Fibroblast of skin of left quadriceps (primary cell): ENCODE measurements around the gene ADCY7.

Experiments
- DNase-seq, 2 experiments: peaks; one replicate each; pipeline ENCODE4 v3.0.0-alpha.2; 2013; ENCODE audit warnings: low read depth in 2 of 2

The ADCY7 gene

DNA sequence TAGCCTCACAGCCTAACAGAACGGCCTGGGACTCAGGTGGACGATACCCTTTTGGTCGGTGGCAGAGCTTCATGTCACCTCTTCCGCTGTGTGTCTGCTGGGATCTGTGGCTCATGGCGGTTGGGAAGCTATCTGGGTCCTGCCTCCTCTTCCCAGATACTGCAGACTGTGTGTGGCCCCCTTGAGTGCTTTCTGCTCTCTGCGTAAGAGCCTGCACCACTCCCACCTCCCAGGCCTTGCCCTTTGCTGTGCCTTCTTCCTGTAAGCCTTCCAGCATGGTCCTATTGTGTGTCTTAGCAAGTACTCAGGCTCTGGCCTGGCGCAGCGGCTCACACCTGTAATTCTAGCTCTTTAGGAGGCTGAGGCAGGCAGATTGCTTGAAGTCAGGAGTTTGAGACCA, 17.5 kb upstream of the ADCY7 start:
- DNase-seq = no peak

DNA sequence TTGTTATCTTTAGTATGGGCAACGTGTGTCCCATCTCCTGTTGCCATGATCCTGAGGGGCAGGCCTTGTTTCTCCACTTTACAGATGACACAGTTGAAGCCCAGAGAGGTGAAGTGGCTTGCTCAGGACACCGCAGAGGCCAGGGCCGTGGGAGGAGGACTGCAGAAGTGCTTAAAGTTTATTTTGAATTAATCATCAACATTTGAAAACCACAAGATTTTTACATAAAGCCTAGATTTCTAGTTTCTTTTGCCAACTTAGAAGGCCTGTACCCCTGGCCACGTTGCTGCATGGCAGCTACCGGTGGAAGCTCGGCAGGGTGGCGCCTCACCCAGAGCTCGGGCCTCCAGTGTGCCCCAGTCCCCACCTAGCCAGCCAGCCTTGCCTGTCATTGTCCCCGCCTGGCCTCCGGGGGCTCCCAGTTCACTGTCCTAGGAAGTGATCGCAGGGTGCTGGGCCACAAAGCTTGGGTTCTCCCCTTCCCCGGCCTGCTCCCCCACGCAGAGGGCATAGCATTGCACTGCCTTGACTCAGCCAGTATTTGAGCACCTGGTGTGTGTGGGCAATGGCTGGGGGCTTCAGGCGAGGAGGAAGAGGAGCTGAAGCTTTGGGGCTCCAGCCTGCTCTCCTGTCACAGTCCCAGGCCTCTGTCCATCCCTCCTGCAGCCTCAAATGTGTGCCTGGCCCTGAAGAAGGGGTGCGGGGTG, 14.8 kb upstream of the ADCY7 start:
- DNase-seq = peak in 1 of 2 experiments; percentile 38

DNA sequence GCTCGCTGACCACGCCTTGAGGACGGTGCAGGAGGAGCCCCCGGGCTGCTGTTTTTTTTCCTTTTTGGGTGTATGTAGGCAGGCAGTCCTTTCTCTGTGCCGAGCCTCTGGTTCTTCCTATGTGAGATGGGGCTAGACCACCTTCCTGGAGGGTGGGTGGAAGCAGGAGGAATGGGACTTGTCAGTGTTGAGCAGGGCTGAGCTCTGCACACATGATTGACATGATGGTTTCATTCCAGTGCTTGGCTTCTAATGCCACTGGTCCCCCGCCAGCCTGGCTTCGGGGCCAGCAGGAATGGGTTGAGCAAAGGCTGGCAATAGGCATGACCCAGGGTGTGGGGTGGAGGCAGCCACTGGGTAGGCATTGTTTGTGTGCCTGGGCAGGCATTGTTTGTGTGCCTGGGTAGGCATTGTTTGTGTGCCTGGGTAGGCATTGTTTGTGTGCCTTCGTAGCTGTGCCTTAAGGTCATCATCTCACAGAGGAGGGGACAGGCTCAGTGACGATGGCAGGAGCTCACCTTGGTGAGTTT, 14.2 kb upstream of the ADCY7 start:
- DNase-seq = no peak

DNA sequence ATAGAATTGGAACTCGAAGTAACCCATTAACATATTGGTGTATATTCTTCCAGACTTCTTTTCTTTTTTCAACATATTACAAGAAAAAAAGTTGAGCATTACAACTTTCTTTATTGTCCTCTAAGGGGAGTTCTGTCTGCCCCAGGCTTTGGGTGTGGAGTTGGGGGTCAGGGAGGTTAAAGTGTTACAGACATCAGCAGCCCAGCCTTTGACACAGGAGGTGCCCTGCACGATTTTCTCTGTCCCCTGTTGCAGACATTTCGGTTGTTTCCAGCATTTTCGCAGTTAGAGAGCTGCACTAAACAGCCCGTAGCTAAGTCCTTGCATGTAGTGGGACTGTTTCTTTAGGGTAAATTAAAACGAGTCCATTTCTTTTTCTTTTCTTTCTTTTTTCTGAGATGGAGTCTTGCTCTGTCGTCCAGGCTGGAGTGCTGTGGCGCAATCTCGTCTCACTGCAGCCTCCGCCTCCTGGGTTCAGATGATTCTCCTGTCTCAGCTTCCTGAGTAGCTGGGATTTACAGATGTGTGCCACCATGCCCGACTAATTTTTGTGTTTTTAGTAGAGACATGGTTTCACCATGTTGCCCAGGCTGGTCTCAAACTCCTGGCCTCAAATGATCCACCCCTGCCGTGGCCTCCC, 13.4 kb upstream of the ADCY7 start:
- DNase-seq = no peak

DNA sequence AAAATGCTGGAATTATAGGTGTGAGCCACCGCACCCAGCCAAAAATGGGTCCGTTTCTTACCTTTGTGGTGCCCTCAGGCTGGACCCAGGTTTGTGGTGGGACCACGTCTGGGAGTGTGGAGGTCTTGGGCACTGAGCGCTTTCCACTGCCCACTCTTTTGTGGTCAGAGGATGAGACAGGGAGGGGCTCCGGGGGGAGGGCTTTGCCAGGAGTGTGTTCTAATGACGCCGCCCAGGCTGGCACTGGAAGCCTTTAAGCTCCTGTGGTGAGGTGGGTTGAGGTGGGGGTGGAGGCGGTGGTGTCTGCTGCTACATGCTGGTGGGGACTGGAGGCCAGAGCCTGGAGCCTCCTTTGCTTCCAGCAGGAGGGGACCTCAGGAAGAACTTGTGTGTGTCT, 12.8 kb upstream of the ADCY7 start:
- DNase-seq = no peak

DNA sequence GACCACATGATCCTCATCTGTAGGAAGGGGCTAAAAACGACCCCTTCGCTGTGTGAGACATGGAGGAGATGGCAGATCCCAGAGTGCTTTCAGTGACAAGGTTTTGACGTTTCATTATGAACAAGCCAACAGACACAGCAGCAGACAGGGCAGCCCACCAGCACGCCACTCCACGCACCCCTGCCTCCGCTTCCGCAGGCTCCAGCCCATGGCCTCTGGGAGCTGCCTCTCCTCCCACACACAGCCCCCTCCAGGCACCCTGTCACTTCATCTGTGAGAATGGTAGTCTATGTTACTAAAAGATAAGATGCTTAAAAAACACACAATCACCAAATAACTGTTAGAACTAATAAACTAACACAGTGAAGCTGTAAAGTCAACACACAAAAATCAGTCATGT, 12.3 kb upstream of the ADCY7 start:
- DNase-seq = no peak

DNA sequence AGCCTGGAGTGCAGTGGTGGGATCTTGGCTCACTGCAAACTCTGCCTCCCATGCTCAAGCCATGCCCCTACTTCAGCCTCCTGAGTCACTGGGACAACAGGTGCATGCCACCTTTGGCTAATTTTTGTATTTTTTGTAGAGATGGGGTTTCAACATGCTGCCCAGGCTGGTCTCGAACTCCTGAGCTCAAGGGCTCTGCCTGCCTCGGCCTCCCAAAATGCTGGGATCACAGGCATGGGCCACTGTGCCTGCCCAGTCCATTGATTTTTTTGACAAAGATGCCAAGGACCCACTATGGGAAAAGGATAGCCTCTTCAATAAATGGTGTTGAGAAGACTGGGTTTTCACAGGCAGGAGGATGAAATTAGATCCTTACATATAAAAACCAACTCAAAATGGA, 10.8 kb upstream of the ADCY7 start:
- DNase-seq = no peak

DNA sequence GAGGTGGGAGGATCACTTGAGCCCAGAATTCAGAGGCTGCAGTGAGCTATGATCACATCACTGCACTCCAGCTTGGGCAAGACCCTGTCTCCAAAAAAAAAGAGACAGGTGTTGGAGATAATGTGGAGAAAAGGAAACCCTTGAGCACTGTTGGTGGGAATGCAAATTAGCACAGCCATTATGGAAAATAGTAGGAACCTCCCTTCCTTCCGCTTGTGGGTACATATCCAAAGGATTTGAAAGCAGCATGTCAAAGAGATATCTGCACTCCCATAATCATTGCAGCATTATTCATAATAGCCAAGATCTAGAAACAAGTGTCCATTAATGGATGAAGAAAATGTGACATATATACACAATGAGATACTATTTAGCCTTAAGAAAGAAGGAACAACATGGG, 9.7 kb upstream of the ADCY7 start:
- DNase-seq = no peak

DNA sequence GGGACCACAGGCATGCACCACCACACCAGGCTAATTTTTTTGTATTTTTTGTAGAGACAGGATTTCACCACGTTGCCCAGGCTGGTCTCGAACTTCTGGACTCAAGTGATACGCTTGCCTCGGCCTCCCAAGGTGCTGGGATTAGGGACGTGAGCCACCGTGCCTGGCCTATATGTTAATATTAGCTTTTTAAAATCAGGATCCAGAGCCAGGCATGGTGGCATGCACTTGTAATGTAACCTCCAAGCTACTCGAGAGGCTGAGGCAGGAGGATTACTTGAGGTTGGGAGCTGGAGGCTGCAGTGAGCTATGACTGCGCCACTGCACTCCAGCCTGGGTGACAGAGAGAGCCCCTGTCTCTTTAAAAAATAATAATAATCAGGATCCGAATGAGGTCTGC, 8.5 kb upstream of the ADCY7 start:
- DNase-seq = no peak

DNA sequence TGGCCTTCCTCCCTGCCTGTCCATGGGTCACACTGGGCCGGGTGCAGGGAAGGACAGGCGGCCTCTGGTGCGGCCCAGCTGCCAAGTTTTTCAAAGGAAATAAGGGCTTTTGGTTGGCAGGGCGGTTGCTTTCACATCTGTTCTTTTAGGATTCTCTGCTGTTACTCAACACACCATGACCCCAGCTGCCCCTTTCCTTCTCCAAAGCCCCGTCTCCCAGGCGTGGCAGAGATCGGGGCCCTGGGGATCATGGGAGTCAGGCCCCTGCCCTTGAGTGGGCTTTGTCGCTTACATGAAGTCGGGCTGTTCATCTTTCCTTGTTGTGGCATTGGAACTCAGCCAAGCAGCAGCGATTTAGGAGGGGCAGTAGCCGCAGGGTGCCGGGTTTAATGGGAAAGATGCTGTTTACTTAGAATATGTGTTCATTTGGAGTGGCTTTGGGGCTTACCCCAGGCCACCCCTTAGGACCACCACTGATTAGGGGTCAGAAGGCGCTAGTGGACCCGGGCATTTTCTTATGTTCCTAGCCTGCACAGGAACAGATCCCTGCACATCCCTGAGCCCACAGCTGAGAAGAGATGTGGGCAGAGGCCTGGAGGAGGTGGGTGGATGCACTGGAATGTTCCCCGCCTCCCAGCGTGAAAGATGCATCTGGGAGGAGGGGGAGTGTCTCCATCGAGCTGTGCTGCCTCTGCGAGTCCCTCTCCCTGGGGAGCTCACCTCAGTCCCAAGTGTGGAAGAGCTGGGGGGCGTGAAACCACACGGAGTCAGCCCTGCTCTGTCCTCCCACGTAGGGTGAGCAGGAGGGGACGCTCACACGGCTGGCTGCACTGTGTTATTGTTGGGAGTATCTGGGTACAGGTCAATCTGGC, 6.8 kb upstream of the ADCY7 start:
- no peak for DNase-seq

DNA sequence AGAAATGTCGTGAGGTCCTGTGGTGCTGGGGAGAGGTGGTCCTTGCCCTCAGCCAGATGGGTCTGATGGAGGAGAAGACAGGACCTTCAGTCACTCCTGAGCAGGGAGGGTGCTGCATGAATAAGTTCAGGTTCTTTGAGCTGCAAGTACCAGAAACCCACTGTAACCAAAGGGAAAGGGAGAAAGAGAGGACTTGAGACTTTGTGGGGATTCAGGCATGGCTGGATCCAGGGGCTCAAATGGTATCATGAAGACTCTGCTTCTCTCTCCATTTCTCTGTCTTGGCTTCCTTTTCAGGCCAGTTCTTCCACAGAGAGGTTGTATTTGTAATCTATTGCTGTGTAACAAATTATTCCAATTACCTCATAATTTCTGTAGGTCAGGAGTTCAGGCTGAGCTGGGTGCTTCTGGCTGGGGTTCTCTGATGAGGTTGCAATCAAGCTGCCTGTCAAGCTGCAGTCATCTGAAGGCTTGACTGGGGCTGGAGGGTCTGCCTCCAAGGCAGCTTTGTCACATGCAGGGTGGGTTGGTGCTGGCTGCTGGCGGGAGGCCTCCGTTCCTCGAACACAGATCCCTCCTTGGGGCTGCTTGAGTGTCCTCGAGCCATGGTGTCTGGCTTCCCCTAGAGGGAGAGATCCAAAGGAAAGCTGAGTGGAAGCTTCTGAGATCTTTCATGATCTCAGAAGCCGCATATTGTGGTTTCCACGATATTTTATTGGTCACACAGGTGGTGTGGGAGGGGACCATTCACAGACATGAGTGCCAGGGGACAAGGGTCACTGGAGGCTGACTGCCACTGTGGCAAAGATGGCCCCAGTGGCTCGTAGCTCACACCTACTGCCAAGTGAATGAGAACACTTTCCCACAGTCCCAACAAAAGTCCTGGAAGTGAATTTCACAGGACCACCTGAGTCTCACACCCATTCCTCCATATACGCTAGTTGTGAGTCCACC, 5.9 kb upstream of the ADCY7 start:
- no peak for DNase-seq

DNA sequence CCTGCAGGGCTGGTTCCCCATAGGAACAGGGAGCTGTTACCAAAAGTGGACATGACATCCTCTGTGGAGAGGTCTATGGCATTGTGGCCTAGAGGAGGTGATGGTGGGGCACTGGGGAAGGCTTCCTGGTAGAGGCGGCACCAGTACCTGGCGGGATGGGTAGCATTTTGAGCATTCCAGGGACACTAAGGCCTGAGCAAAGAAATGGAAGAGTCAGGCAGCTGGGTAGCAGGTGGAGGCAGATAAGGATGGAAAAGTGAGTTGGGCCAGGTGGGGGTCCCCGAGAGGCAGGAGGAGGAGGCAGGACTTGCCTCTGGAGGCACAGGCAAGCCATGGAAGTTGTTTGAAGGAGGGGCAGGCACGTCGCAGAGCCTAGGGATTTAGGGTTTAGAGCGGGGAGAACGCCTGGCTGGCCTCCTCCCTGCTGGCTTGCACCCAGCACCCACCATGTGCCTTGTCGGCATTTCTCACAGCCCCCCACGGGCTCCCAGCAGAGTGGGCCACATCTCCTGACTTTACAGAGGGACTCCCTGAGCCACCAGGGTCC, 5.1 kb upstream of the ADCY7 start:
- DNase-seq = no peak

DNA sequence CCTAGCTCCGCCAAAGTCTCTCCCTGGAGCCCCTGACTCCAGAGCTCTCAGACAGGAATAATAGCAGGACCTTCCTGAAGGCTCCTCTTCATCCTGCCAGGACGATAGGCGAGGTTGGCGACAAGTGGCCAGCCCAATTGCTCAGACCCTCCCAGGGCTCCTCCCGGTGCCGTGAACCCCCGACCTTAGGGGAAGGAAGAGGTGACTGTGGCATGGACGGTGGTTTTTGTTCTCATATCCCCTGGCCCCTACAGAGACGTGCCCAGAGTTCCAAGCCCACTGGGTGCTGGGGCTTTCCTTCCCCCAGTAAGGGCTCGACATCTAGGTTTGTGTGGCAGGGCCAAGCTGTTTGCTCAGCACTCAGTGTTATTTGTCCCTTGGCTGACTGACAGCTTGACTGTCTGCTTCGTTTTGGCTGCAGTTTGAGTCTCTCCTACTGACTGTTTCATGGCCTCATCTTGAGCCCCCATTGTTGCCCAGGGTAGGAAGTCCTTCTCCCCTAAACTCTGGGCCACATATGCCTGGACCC, 4.6 kb upstream of the ADCY7 start:
- no peak for DNase-seq

DNA sequence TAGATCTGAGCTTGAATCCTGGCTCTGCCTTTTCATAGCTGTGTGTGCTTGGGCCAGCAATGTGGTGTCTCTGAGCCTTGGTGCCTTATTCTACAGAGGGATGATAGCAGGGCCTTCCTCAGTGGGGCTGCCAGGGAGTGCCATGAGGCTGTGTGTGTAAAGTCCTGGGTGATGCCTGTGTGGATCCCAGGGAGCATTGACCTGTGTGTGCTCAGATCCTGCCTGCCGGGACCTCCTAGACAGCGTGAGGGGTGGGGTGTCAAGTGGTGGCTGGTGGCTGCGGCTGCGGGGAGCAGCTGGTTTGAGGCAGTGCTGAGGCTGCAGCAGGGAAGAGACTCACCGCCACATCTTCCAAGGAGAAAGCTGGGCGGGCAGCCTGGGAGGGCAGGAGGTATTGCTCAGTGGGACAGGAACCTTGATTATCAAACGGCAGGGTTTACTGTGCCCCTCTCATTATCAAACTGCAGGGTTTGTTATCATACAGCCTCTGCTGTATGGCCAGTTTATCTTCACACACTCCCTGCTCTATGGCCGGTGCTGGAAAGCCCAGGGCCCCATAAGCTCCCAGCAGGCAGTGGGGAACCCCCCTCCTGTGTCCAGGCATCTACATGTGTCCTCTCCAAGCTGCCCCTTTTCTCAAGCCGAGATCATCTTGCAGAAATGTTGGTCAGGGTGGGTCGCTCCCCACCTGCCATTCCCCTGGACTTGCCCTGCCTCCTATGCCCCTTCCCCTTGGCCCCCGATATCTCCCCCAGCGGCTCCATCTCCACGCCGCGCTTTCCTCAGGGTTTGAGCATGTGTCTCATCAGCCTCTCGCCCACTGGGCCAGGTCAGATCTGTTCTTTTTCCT, 3.1 kb upstream of the ADCY7 start:
- no peak for DNase-seq

DNA sequence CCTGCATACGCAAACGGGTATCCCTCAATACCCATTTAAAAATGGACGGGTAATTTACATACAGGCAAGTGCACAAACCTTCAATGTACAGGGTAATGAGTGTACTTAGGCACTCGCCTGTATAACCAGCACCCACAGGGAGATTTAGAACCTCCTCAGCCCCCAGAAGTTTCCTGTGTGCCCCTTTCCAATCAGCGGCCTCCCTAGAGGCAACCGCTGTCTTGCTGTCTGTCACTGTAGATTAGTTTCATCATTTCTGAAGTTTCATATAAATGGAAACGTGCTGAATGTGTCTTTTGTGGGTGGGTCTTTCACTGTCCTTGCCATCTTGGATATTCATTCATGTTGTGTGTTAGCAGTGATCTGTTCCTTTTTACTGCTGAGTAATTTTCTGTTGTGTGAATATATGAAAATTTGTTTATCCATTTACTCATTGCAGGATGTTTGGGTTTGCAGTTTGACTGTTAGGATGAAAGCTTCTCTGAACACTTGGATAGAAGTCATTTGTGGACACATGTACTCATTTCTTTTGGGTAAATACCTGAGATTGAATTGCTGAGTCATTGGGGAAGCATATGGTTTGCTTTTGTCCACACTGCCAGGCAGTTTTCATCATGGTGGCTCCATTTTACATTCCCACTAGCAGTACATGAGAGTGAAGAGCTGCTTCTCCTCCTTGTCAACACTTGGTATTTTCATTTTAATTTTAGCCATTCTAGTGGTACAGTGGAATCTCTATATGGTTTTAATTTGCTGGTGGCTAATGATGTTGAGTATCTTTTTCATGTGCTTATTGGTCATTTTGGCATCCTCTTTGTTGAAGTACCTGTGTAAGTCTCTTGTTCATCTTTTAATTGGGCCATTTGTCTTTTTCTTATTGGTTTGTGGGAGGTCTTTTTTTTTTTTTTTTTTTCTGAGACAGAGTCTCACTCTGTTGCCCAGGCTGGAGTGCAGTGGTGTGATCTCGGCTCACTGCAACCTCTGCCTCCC, 2.1 kb upstream of the ADCY7 start:
- DNase-seq = no peak

DNA sequence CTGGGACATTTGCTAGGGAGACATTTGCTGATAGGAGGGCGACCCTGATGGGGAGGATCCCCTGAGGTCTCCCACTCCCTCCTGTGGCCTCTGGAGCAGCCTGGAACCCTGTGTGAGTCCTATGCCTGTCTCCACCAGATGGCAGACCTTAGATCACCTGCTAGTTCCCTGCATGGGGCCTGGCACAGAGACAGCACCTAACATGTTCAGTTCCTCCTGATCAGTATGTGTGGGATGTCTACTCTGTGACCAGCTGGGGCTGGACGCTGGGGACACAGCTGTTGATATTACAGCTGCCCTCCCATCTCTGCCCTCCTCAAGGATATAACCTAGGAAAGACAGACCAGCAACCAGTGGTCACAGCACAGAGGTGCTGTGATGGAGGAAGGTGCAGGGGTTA, 1.1 kb upstream of the ADCY7 start:
- DNase-seq = no peak

DNA sequence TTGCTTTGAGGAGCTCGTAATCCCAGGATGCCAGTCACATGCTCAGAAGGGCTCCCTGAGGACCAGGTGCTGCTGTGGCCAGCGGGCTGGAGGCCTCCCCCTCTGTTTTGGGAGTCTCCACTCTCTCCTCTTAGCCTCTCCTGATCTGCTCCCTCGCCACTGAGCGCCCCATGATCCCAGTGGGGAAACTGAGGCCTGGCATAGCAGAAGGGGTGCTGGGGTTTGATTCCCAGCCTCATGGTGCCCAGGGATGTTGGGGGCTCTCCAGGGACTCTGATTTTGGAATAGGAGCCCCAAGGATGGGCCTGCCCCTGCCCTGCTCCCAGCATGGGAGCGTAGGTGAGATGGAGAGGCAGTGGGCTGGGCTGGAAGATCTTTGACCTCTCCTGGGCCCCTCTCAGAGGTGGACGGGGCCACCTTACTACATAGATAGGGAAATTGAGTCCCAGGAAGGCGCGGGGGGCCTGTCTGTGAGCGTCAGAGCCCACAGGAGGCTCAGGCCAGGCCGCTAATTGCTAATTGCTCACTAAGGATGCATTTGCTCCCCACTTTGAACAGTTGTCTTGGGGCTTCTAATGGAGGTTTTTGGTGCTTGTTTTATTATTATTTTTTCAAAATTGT, 525 bp upstream of the ADCY7 start:
- no peak for DNase-seq

DNA sequence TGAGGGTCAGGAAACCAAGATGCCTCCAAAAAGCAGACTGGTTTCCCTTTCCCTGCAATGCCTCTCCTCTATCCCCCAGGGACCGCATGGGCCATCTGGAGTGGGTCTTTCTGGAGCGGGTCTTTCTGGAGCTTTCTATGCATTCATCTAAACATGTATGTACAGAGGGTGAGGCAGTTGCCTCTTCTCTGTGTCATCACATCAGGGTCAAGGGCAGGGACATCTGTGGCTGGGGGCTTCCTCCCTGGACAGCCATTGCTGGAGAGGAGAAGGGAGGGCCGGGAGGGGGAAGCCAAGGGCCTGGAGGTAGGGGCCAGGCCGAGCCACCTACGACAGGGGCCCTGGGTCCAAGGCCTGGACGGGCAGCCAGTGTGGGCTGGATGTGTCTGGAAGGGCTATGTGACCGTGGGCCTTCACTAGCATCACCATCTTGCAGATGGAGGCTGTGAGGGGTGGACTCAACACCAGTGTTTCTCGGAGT, 840 bp downstream of the ADCY7 start:
- no peak for DNase-seq
